MM.1S (cell line): ENCODE measurements around the gene PARP3.

ENCODE experiments used
- EZH2 ChIP-seq: fragments of 300-600 bp; sonication (generic); optimal IDR thresholded peaks from 2 replicates; pipeline ENCODE3; 2017; ENCODE audit warnings: low read depth, mild to moderate bottlenecking, antibody characterized with exemption, low read length, mixed read lengths
- EZH2phosphoT487 ChIP-seq: fragments of 300-600 bp; sonication (generic); IDR thresholded peaks from 2 replicates; pipeline ENCODE4 v1.6.1; 2018; ENCODE audit warnings: antibody characterized with exemption, low read length
- TF ChIP-seq, protein P1 (sequence below): fragments of 300-600 bp; sonication (generic); IDR thresholded peaks from 2 replicates; pipeline ENCODE4 v1.5.1; 2016; ENCODE audit warnings: antibody characterized with exemption, low read length, mixed read lengths

GRCh38 chr3:51997935-51998596 lies 55.9 kb downstream of the PARP3 start:
- TF ChIP-seq, protein P1, sequence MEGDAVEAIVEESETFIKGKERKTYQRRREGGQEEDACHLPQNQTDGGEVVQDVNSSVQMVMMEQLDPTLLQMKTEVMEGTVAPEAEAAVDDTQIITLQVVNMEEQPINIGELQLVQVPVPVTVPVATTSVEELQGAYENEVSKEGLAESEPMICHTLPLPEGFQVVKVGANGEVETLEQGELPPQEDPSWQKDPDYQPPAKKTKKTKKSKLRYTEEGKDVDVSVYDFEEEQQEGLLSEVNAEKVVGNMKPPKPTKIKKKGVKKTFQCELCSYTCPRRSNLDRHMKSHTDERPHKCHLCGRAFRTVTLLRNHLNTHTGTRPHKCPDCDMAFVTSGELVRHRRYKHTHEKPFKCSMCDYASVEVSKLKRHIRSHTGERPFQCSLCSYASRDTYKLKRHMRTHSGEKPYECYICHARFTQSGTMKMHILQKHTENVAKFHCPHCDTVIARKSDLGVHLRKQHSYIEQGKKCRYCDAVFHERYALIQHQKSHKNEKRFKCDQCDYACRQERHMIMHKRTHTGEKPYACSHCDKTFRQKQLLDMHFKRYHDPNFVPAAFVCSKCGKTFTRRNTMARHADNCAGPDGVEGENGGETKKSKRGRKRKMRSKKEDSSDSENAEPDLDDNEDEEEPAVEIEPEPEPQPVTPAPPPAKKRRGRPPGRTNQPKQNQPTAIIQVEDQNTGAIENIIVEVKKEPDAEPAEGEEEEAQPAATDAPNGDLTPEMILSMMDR = no peak
- TF ChIP-seq EZH2 = no peak
- TF ChIP-seq EZH2phosphoT487 = no peak
